ENCODE data around the gene AARSD1.

DNA sequence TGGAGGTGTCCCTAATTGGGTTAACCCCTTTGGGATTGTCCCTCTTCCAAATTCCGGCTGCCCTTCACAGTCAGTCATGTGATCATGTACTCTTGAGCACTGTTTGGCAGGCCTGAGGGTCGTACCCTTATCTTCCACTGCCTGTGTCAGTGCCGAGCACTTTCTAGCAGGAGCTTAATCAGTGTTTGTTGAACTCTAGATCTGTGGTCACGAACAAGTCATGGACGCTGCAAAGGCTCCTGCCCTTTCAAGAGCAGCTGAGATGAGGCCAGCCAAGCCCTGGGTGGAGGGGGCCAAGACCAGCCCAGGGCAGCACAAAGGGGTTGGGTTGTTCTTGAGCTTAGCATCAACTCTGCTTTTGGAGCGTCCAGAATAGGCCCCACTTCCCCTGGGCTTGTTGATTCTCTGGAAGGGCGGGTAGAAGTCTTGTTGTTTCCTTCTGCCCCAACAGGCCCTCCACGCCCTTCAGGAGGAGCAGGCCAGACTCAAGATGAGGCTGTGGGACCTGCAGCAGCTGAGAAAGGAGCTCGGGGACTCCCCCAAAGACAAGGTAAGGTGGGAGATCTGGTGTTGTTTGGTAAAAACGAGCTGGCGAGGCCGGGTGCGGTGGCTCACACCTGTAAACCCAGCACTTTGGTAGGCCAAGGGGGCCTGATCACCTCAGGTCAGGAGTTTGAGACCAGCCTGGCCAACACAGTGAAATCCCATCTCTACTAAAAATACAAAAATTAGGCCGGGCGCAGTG, 47.6 kb upstream of the AARSD1 start:
- no peak for TF ChIP-seq POLR2A (IDR thresholded peaks at IDR 0.05)
- peak in 2 of 3 donors; percentile 16 to 37 for TF ChIP-seq POLR2AphosphoS5 (IDR thresholded peaks at IDR 0.05)
